NCI-H128 (cell line): Measurements from ENCODE around the gene RAB11FIP5.
"Not testable (repeated sequence)": the region's sequence is repeated elsewhere in the genome, so short reads cannot be mapped to it uniquely, and the experiment has no call there.

Experiments used
- DNase-seq: peaks from one replicate; lab custom pipeline; 2025; ENCODE audit not compliant: unreplicated experiment; lab: John Stamatoyannopoulos, UW

The RAB11FIP5 gene

DNA sequence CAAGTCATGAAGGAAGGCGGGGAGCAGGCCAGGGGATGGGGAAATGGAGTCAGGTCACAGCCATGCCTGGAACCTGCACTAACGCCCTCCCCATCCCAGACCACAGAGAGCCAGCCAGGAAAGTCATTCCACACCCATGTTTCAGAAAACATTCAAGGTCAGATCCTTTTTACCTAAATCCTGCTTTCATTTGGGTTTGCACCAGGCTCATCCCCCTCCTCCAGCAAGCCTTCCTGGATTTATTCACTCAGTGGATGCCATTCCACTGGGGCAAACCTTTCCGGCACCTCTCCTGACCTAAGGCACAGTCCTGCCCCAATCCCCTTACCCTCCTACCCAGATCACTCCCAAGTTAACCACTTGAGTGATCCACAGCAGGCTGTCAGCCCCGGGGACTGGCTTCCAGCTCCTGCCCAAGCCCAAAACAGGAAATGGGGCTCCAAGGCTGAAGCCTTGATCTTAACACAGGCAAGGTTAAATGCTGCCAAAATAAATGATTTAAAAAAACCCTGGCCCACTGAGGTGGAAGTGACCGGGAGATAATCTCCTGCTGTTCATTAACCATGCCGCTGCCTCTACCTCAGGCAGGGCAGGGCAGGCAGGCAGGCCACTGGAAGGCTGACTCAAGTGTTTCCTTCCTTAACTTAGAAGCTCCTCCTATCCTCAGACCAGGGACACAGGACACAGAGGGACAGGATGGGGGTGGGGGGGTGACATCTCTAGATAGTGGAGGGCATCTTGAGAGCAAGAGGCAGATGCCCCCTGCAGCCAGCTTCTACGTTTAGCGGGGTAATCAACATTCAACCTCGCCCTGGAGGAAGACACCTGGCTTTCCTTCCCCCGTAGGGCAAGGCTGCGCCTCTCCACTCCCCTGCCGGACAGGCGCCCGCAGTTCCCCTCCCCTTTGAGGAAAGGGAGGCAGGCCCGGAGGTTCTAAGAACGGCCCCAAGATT lies 1.4 kb downstream of the RAB11FIP5 start:
- DNase-seq = no peak

DNA sequence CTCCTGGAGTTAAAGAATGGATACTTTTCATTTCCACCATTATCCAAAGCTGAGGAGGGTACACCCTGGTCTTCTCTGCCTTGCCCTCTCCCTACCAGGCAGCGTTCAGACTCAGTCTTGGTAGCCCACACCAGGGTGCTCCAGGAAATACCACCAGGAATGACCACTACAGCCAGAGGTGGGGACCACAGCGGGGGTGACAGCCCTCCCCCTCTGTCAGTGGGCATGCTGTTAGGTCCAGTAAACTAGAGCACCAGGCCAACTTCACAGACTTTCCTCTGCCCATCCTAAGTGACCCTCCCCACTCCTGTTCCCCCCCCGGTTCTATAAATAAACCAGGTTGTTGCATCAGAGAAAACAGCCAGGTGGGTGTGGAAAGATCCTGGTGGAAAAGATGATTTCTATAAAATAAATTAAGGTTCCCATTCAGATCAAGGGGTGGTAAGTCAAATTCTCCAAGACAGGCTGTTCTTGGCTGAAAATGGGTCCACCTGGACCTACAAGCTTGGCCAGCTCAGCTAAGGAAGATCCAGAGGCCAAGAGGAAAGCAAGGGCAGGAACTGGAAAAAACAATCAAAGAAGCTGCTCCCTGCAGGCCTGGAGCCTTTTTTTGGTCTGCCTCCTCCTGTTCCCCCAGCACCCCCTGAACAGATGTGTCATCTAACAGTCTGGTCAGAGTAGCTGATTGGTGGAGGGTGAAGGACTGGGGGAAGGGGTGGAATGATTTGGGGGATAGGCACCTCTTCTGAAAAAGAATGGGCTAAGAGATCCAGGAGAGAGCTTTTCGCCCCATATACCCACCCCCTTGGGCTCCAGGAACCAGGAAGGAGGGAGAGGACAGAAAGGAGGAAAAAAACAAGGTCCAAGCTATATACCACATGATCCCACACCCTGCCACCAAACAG lies 2.3 kb downstream of the RAB11FIP5 start:
- no peak for DNase-seq

DNA sequence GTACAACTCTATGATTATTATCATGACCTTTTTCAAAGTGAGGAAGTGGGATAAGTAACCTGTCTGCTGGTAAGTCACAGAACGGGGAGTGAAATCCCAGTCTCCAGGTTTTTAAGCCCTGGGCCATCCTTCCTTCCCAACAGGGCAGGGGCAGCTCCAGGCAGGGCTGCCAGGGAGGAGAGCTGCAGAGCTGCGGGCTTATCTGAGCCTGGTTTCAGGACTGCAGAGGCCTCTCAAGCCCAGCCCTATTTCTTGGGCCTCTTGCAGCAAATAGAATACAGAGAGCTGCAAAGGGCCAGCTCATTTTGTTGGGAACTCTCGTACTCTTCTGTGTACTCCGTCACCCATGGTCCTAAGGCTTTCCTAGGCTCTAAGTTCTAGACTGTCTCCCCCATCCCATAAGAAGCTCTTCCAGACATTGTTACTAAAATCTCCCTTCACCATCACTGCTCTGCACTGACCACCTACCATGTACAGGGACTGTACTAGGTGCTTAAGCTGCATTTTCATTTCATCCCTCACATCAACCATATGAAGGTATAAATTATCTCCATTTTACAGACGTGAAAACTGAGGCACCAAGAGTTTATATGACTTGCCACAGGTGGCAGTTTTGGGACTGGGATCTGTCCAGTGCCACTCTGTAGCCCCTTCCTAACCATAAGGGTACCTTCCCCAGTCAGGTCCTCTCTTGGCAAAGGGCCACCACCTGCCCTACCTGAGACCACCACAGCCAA lies 3.1 kb downstream of the RAB11FIP5 start:
- no peak for DNase-seq

DNA sequence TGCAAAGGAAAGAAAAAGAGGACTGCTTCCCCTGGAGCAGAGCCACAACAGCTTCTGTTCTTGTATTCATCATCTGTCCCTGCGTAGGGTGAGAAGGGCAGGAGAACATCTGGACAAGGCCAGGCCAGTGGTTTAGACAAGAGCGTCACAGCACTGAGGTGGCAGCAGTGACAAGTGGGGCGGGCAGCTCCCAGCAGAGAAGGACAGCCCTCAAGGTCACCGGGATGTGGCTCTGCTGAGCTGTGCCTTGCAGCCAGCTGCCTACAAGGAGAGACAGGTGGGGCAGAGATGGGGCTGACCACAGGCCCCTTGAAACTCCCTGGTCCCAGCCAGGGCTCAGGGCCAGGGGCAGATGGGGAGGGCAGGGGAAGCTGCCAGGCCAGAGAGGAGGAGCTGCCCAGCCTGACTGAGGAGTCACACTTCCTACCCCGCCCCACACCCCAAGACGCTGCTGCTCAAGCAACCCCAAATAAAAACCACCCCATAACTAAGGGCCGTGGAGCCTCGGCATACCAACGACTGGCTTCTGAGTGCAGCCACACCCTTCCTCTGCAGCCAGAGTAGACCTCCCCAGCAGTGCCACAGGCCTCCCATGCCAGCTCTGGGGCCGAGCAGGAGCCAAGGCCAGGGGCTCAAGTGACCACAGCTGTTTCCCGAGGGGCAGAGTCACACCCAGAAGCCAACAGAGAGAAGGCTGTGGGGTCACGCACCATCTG lies 5.4 kb downstream of the RAB11FIP5 start:
- DNase-seq = no peak

DNA sequence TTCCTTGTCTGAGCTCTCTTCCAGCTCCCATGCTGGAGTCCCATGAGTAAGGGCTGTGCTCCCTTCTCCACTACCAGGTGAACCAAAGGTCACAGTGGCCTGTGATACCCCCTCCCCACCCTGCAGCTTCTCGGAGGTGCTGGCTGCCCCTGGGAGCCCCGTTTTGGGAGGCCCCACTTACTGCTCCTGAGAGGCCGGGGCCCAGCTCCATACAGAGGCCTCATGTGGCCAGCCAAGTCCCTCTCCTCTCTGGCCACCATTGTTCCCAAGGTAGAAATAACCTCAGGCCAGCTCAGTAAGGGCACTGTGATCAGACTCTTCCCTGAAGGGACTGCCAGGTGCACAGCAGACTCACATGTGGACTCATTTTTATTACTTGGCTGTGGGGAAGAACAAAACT lies 6.0 kb downstream of the RAB11FIP5 start:
- no peak for DNase-seq

DNA sequence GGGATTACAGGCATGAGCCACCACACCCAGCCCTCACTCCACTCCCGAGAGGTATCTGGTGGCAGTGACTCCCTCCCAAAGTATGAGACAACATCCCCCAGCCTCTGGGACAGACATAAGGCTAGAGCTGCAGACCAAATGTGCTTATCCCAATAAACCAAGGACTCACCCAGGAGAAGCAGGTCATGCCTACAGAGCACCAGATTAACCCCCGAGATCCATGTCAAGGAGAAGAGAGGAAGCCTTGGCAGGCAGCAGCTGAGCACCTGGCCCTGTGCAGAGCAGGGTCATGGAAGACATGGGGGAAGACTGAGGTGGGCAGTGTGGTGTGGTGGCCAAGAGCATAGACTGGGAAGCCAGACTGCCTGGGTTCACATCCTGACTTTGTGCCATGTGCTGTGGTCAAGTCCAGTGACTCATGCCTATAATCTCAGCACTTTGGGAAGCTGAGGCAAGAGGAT lies 7.2 kb downstream of the RAB11FIP5 start:
- DNase-seq = no peak

DNA sequence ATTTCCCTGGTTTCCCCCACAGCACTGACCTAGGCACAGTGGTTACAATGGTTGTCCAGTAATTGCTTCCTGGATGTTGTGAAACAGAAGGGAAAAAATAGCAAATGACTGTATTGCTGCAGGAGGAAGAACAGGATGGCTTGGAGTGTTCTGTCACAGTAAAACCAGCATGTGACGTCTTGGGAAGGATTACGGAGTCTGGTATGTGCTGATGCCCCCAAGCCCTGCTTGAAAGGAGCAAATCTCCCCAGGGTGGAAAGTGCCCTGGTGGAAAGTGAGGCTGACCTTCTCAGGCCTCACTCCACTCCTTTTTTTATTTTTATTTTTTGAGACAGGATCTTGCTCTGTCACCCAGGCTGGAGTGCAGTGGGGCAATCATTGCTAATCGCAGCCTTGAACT lies 7.8 kb downstream of the RAB11FIP5 start:
- no peak for DNase-seq

DNA sequence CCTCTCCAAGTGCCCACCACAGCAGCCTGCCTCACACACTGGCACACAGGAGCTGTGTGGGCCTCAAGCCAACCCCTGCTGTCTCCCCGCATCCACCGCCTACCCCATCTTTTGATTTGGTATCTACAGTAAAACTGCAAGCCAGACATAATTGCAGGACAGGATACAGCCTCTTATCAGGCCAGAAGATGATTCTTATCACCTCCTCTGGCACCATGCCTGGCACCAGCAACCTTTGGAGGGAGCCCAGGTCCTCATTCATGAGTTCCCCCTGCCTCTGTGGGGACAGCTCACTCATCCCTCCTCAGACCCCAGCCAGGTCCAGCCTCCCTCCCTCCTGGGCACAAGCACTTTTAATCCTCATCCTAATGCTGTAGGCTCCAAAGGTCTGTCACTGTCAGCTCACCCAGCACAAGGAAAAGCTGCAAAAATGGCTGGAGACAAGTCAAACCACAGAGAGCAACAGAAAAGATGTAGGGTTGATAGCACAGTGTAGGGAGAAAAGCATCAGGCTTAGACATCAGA lies 9.7 kb downstream of the RAB11FIP5 start:
- DNase-seq = no peak

DNA sequence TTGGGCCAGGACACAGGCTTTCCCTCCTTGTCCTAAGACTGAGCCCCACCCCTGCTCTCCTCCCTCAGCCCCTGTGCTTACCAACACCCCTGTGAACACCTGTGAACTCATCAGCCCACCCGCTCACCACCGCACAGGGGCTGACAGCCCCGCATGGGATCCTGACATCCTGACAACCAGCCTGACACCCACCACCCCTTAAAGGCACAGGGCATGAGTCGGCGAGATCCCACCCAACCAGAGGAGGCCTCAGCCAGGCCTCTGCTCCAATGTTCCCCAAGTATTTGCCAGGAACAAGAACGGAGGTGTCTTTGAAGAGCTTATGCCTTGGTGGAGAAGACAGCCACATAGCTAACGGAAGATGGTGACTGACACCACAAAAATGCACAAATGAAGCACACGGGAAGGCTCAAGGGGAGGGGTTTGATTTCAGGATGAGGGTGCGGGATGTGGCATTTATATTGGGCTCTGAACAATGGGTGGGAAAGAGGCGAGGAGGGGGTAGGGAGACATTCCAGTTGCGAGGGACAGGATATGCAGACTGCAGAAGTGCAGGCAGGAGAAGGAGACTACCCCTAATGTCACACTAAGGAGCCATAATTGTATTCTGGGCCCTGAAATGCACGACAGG lies 11.0 kb downstream of the RAB11FIP5 start:
- no peak for DNase-seq

DNA sequence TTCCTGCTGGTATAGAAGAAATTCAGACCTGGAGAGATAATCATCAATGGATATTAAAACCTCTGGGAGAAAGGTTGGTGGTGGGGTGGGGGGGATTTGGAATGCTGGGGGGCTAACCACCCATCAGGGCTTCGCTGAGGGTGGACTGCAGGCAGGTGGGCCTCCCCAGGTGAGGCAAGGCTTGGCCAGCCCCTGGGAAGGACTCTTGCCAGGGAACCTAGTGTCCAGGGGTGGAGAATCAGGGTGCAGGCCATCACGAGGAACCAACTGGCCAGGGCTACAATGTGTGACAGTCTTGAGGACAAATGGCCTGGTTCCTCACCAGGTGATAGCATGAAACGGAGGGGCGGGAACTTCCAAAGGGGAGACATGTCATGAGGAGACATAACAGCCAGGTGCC lies 11.8 kb downstream of the RAB11FIP5 start:
- no peak for DNase-seq

DNA sequence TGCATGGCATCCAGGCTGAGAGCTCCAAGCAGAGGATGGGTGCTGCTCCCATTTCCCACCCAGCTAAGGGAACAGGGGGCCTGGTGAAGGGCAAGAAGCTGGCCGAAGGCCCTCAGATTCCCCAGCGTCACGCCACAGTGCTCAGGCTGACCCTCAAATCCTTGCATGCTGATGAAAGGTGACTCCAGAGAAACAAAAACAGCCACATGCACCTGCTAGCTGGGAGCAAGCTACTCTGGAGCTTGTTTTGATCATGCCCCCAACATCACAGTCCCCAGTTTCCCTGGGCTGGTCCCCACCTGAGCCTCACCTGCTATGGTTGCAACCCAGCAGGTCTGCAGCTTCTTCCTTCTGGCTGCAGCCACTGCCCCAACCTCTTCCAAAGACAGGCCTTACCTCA lies 13.3 kb downstream of the RAB11FIP5 start:
- DNase-seq = no peak

DNA sequence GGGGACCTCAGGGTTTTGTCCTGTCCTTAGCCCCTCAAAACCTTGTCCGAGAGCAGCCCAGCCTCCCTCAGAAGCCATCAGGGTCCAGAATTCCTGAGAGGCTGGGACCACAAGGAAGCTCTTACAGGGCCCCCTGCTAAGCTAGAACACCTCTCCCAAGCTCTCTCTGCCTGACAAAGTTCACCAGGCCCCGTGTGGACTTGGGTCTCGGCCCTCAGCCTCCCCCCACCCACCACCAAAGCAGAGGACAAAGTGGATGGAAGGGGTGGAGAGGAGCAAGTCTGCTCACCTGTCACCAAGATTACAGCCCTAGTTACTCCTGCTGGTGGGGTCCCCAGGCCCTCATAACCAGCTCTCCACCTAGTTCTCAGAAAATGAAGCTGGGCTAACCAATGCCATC lies 16.8 kb downstream of the RAB11FIP5 start:
- DNase-seq = no peak

DNA sequence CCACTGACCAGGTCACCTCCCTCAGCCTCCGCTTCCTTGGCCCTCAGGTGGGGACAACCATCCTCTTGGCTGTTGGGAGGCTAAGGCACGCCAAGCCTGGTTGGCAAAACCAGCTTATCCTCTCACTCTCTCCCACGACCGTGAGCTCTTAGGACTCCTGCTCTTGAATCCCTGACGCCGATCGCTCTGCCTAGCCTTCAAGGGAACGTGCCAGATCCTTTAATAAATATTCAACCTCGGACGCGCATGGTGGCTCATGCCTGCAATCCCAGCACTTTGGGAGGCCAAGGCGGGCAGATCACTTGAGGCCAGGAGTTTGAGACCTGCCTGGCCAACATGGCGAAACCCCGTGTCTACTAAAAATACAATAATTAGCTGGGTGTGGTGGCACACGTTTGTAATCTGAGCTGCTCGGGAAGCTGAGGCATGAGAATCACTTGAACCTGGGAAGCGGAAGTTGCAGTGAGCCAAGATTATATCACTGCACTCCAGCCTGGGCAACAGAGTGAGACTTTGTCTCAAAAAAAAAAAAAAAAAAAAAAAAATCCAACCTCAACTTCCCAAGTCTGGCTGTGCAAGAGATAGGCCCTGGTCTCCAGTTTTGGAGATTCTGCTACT lies 19.0 kb downstream of the RAB11FIP5 start:
- DNase-seq = not testable (repeated sequence)

DNA sequence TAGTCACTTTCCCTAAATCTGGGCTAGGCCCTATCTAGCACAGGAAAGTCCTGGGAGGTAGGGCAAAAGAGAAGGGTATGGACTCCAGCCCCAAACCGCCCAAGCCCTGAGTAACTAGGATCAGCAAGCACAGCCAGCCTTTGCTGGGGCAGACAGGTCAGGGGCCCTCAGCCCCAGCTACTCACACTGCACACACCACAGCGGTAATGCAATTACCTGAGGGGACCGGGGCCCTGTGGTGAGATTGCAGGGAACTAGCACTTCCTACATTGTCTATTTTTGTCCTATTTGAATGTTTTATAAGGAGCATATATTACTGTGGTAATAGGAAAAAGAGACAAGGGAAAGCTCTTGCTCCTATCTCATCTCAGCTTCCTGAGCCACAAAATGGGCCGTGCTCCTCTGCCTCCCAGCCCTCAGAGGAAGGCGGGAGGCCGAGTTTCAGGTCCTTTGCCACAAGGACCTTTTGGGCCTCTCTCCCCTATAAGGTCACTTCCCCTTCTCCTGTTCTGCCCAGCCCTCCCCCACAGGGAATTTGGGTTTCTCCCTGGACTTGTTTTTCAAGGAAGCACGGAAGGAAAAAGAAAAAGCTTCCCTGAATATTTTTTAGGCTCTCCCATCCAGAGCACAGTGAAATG lies 20.5 kb downstream of the RAB11FIP5 start:
- no peak for DNase-seq

DNA sequence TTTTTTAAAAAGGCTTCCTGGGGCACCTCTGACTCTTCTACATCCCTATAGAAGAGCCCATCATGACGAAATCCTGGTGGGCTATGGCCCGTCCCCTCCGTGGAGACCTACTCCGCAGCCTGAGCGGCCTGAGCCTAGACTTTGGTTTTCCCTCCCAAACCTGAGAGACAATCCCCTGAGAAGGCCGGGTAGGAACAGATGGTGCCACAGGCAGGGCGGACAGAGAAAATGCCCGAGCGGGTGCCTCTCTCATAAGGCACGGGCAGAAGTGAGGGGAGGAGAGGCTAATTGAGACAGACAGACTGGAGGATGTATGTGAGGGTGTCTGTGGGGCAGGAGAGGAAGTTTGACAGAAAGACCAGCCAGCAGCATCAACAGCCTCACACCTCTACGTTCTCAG lies 21.1 kb downstream of the RAB11FIP5 start:
- no peak for DNase-seq

DNA sequence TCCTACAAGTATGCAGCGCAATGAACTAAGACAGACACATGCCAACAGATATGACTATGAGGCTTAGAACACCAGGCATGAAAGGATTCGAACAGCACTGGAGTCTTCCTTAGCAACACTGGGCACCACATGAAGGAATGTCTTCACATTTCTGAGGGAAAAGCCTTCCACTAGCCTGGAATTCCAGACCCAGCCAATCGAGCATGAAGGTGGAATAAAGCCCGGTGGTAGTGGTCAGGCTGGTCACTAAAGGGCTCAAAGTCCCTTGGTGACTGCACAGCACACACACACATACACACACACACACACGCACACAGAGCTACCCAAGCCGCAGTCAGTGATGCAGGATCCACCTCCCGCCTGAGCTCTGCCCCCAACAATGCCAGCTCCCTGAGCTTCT lies 21.6 kb downstream of the RAB11FIP5 start:
- DNase-seq = no peak

DNA sequence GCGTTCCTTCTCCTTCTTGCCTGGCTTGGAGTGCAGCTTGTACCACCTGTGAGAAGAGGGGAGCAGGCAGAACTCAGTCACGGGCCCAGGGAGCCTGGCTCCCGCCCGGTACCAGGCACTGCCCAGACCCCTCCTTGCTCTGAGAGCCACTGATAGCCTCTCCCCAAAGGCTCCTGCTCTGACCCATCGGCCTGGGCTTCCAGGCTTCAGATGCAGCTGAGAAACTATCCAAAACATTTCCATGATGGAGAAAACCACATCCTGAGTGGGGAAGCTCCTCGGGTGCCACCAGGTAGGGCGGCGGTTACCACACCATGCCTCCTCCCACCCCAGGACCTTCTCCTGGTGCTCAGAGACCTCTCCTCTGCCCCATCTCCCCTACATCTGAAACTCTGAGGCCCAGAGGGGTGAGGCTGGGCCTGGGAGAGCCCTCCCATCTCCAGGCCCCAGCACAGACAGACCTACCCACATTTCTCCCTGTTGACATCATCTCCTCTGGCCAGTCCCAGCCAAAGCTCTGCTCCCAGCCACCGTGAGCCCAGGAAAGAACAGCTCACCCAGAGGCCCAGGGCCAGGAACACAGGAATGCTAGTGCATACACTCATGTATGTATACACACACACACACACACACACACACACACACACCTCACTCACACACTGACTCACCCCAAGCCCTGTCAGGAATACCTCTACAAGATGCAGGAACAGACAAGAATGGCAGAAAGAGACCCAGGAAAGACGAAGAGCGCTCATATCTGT lies 23.3 kb downstream of the RAB11FIP5 start:
- DNase-seq = no peak

DNA sequence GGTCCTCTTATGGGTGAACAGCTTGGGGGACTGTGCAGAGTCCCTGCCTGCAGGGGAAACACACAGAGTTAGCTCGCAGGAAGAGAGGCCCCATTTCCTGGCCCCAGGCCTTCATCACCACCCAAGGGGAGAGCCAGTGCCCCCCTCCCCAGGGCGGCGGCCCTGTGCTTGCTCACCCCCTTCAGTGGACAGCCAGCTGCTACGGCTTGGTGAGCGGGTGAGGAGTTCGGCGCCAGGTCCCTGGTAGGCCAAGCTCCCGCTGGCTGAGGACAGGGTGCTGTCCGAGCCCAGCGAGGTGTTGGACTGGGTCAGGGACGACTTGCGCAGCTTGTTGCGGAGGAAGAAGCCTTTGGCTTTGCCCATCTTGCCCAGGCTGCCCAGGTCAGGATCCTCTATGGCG lies 24.0 kb downstream of the RAB11FIP5 start:
- DNase-seq = no peak
